ENCODE data around the gene HOXB3. TPM values are rescaled to one million over a fixed set of nuclear protein-coding genes. Genes with fewer than 3 reads are reported as not detected.

HOXB3 gene
- total RNA-seq, 1 experiment from 2014 or later = 151 TPM

- H3K27ac Mint-ChIP-seq (ENCODE audit: unreplicated experiment) = peak overlapping the region; percentile 95
- TF ChIP-seq CTCF (IDR thresholded peaks at IDR 0.05; ENCODE audit: unreplicated experiment) = no peak
- H3K36me3 Mint-ChIP-seq (ENCODE audit: insufficient read depth, unreplicated experiment) = peaks cover 96% of the 10 kb centered on the region
- DNase-seq = no peak
- H3K9me3 Mint-ChIP-seq (ENCODE audit: low read depth, unreplicated experiment) = no peaks in the 10 kb centered on the region
- intact Hi-C loops (cut with micrococcal nuclease; ENCODE audit: unreplicated experiment) = loop anchor here (5.0 kb wide), 2 partner anchors 37 to 287 kb away; no protein-coding TSS in a partner anchor
- H3K4me1 Mint-ChIP-seq (ENCODE audit: low read depth, unreplicated experiment) = peaks cover 50% of the 10 kb centered on the region
- H3K27me3 Mint-ChIP-seq (ENCODE audit: unreplicated experiment) = peaks cover 33% of the 10 kb centered on the region
- no TSS peak for BruUV-seq (replicated peaks)
- CTCF ChIA-PET = interaction anchor here (0.7 to 1.5 kb wide), 4 partner anchors 13 to 147 kb away, joined by 3 to 8 read pairs (median 4); no protein-coding TSS in a partner anchor
- no peak overlapping the region for H3K4me3 Mint-ChIP-seq (ENCODE audit: low read depth, unreplicated experiment)
Observed at GRCh38 chr17:48579471-48579759, 10.6 kb downstream of the HOXB3 start.

GRCh38 chr17:48578616-48579470 is 11.2 kb downstream of the HOXB3 start:
- Mint-ChIP-seq H3K4me1 (ENCODE audit: low read depth, unreplicated experiment) (peaks cover 50% of the 10 kb centered on the region), H3K27ac (ENCODE audit: unreplicated experiment) (peak overlapping the region; percentile 95), H3K27me3 (ENCODE audit: unreplicated experiment) (peaks cover 28% of the 10 kb centered on the region), H3K9me3 (ENCODE audit: low read depth, unreplicated experiment) (no peaks in the 10 kb centered on the region), H3K4me3 (ENCODE audit: low read depth, unreplicated experiment) (no peak overlapping the region), H3K36me3 (ENCODE audit: insufficient read depth, unreplicated experiment) (peaks cover 96% of the 10 kb centered on the region)
- TSS peak; percentile 46 for BruUV-seq (replicated peaks)
- TF ChIP-seq CTCF (IDR thresholded peaks at IDR 0.05; ENCODE audit: unreplicated experiment) = no peak
- DNase-seq = no peak
- CTCF ChIA-PET = interaction anchor here (1.0 to 1.5 kb wide), 2 partner anchors 12 to 18 kb away, joined by 4 read pairs; no protein-coding TSS in a partner anchor
- intact Hi-C loops (cut with micrococcal nuclease; ENCODE audit: unreplicated experiment) = loop anchor here (5.0 kb wide), 2 partner anchors 37 to 287 kb away; no protein-coding TSS in a partner anchor

GRCh38 chr17:48577946-48578615 is 12.0 kb downstream of the HOXB3 start, which contains the start of gene HOXB4:
Gene HOXB4 (minus strand): TSS chr17:48578350. CDS start chr17:48578319, 31 bp downstream.
- CTCF ChIA-PET = interaction anchor here (1.0 to 1.5 kb wide), 2 partner anchors 12 to 17 kb away, joined by 4 read pairs; no protein-coding TSS in a partner anchor
- H3K4me3 Mint-ChIP-seq (ENCODE audit: low read depth, unreplicated experiment) = no peak within 1 kb of the TSS
- TF ChIP-seq CTCF (IDR thresholded peaks at IDR 0.05; ENCODE audit: unreplicated experiment) = no peak
- H3K36me3 Mint-ChIP-seq (ENCODE audit: insufficient read depth, unreplicated experiment) = peaks cover 100% of the 10 kb centered on the region
- no TSS peak for BruUV-seq (replicated peaks)
- H3K27ac Mint-ChIP-seq (ENCODE audit: unreplicated experiment) = peak within 1 kb of the TSS; percentile 95
- peaks cover 20% of the 10 kb centered on the region for H3K27me3 Mint-ChIP-seq (ENCODE audit: unreplicated experiment)
- intact Hi-C loops (cut with micrococcal nuclease; ENCODE audit: unreplicated experiment) = loop anchor here (5.0 kb wide), 2 partner anchors 36 to 286 kb away; no protein-coding TSS in a partner anchor
- peaks cover 50% of the 10 kb centered on the region for H3K4me1 Mint-ChIP-seq (ENCODE audit: low read depth, unreplicated experiment)
- no peaks in the 10 kb centered on the region for H3K9me3 Mint-ChIP-seq (ENCODE audit: low read depth, unreplicated experiment)
- peak; percentile 88 for DNase-seq

GRCh38 chr17:48577330-48577945 is 12.6 kb downstream of the HOXB3 start:
- intact Hi-C loops (cut with micrococcal nuclease; ENCODE audit: unreplicated experiment) = loop anchor here (5.0 kb wide), 2 partner anchors 35 to 285 kb away; no protein-coding TSS in a partner anchor
- no TSS peak for BruUV-seq (replicated peaks)
- CTCF ChIA-PET = no interaction called here
- H3K27me3 Mint-ChIP-seq (ENCODE audit: unreplicated experiment) = peaks cover 20% of the 10 kb centered on the region
- TF ChIP-seq CTCF (IDR thresholded peaks at IDR 0.05; ENCODE audit: unreplicated experiment) = no peak
- no peaks in the 10 kb centered on the region for H3K9me3 Mint-ChIP-seq (ENCODE audit: low read depth, unreplicated experiment)
- H3K36me3 Mint-ChIP-seq (ENCODE audit: insufficient read depth, unreplicated experiment) = peaks cover 100% of the 10 kb centered on the region
- no peak overlapping the region for H3K4me3 Mint-ChIP-seq (ENCODE audit: low read depth, unreplicated experiment)
- peak overlapping the region; percentile 69 for H3K27ac Mint-ChIP-seq (ENCODE audit: unreplicated experiment)
- no peak for DNase-seq
- H3K4me1 Mint-ChIP-seq (ENCODE audit: low read depth, unreplicated experiment) = peaks cover 49% of the 10 kb centered on the region

All from Calu3 (cell line).